WTC11 (cell line): ENCODE measurements around the gene LAMC1.

ENCODE experiments used
- FOXP1 ChIP-seq: sonication (generic); formaldehyde crosslinking; IDR thresholded peaks from 2 replicates; pipeline ENCODE4 v1.8.0; 2022; ENCODE audit warnings: missing genetic modification reagents, mild to moderate bottlenecking, moderate library complexity, borderline replicate concordance
- IRF2 ChIP-seq: sonication (generic); formaldehyde crosslinking; IDR thresholded peaks from 2 replicates; pipeline ENCODE4 v1.8.0; 2022; ENCODE audit warnings: low read depth, missing genetic modification reagents, borderline replicate concordance
- NFE2L1 ChIP-seq: sonication (generic); formaldehyde crosslinking; IDR thresholded peaks from 2 replicates; pipeline ENCODE4 v1.8.1; 2023; ENCODE audit warnings: missing genetic modification reagents
- RELA ChIP-seq: sonication (generic); formaldehyde crosslinking; IDR thresholded peaks from 2 replicates; pipeline ENCODE4 v1.8.1; 2022; ENCODE audit warnings: missing genetic modification reagents, mild to moderate bottlenecking, borderline replicate concordance
- SOX15 ChIP-seq: fragments of 250-450 bp; sonication (Bioruptor Pico); IDR thresholded peaks from 2 replicates; pipeline ENCODE4 v1.9.0; 2021; ENCODE audit warnings: mild to moderate bottlenecking
- TF ChIP-seq, protein P1 (sequence below): sonication (generic); formaldehyde crosslinking; conservative IDR thresholded peaks from 2 replicates; pipeline ENCODE4 v1.8.1; 2023; ENCODE audit warnings: mild to moderate bottlenecking, low read depth, missing genetic modification reagents, moderate library complexity
- TF ChIP-seq, protein P2 (sequence below): fragments of 200-600 bp; IDR thresholded peaks from 2 replicates; pipeline ENCODE4 v1.8.0; 2022; ENCODE audit warnings: antibody characterized with exemption
- TF ChIP-seq, protein P3 (sequence below): sonication (generic); formaldehyde crosslinking; IDR thresholded peaks from 2 replicates; pipeline ENCODE4 v1.8.1; 2023; ENCODE audit warnings: mild to moderate bottlenecking, missing genetic modification reagents
- TF ChIP-seq, protein P4 (sequence below): sonication (generic); formaldehyde crosslinking; IDR thresholded peaks from 2 replicates; pipeline ENCODE4 v1.8.0; 2023; ENCODE audit warnings: missing genetic modification reagents
- TF ChIP-seq, protein P5 (sequence below): sonication (generic); formaldehyde crosslinking; IDR thresholded peaks from 2 replicates; pipeline ENCODE4 v1.8.1; 2023; ENCODE audit warnings: mild to moderate bottlenecking, moderate library complexity, missing genetic modification reagents
- TF ChIP-seq, protein P6 (sequence below): sonication (generic); formaldehyde crosslinking; IDR thresholded peaks from 2 replicates; pipeline ENCODE4 v1.8.1; 2023; ENCODE audit warnings: mild to moderate bottlenecking, missing genetic modification reagents, moderate library complexity
- TF ChIP-seq, protein P7 (sequence below): sonication (generic); formaldehyde crosslinking; IDR thresholded peaks from 2 replicates; pipeline ENCODE4 v1.8.1; 2022; ENCODE audit warnings: mild to moderate bottlenecking, missing genetic modification reagents, moderate library complexity, borderline replicate concordance
- TF ChIP-seq, protein P8 (sequence below): sonication (generic); formaldehyde crosslinking; conservative IDR thresholded peaks from 2 replicates; pipeline ENCODE4 v1.8.1; 2022; ENCODE audit warnings: mild to moderate bottlenecking, missing genetic modification reagents
- TF ChIP-seq, protein P9 (sequence below): sonication (generic); formaldehyde crosslinking; IDR thresholded peaks from 2 replicates; pipeline ENCODE4 v1.8.0; 2022; ENCODE audit warnings: mild to moderate bottlenecking, missing genetic modification reagents

DNA sequence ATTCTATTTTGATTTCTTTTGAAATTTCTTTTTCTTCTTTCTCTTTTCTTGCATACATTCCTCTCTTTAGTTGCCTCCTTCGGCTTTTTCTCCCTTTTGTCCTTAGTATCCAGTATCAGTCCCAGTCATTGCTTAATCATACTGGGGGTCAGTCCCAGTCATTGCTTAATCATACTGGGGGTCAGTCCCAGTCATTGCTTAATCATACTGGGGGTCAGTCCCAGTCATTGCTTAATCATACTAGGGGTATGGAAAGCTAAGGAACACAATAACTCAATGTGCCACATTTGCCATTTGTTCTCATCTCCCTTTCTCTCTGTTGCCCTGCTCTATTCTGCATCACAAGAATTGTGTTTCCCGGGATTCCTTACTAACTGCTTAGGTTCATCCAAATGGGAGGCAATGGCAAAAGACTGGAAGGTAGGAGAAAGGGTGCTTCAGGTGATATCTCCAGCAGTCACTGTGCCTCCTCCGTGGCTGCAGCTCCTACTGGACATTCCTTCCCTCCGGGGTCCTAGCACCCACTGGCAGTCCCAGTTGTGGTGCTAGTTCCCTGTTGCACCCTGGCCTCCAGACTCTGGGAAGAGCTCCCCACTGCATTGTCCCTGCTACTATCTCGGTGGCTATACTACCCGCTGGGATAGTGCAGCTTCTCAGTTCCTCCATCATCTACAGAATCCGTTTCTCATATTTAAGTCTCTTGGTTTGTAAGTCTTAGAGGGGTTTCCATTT, 32.6 kb upstream of the LAMC1 start:
- no peak for TF ChIP-seq IRF2 (CRISPR knock-in tag)
- TF ChIP-seq, protein P1, sequence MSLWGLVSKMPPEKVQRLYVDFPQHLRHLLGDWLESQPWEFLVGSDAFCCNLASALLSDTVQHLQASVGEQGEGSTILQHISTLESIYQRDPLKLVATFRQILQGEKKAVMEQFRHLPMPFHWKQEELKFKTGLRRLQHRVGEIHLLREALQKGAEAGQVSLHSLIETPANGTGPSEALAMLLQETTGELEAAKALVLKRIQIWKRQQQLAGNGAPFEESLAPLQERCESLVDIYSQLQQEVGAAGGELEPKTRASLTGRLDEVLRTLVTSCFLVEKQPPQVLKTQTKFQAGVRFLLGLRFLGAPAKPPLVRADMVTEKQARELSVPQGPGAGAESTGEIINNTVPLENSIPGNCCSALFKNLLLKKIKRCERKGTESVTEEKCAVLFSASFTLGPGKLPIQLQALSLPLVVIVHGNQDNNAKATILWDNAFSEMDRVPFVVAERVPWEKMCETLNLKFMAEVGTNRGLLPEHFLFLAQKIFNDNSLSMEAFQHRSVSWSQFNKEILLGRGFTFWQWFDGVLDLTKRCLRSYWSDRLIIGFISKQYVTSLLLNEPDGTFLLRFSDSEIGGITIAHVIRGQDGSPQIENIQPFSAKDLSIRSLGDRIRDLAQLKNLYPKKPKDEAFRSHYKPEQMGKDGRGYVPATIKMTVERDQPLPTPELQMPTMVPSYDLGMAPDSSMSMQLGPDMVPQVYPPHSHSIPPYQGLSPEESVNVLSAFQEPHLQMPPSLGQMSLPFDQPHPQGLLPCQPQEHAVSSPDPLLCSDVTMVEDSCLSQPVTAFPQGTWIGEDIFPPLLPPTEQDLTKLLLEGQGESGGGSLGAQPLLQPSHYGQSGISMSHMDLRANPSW (CRISPR knock-in tag) = no peak
- TF ChIP-seq, protein P2, sequence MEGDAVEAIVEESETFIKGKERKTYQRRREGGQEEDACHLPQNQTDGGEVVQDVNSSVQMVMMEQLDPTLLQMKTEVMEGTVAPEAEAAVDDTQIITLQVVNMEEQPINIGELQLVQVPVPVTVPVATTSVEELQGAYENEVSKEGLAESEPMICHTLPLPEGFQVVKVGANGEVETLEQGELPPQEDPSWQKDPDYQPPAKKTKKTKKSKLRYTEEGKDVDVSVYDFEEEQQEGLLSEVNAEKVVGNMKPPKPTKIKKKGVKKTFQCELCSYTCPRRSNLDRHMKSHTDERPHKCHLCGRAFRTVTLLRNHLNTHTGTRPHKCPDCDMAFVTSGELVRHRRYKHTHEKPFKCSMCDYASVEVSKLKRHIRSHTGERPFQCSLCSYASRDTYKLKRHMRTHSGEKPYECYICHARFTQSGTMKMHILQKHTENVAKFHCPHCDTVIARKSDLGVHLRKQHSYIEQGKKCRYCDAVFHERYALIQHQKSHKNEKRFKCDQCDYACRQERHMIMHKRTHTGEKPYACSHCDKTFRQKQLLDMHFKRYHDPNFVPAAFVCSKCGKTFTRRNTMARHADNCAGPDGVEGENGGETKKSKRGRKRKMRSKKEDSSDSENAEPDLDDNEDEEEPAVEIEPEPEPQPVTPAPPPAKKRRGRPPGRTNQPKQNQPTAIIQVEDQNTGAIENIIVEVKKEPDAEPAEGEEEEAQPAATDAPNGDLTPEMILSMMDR = no peak
- TF ChIP-seq, protein P3, sequence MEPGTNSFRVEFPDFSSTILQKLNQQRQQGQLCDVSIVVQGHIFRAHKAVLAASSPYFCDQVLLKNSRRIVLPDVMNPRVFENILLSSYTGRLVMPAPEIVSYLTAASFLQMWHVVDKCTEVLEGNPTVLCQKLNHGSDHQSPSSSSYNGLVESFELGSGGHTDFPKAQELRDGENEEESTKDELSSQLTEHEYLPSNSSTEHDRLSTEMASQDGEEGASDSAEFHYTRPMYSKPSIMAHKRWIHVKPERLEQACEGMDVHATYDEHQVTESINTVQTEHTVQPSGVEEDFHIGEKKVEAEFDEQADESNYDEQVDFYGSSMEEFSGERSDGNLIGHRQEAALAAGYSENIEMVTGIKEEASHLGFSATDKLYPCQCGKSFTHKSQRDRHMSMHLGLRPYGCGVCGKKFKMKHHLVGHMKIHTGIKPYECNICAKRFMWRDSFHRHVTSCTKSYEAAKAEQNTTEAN (CRISPR knock-in tag) = no peak
- TF ChIP-seq, protein P4, sequence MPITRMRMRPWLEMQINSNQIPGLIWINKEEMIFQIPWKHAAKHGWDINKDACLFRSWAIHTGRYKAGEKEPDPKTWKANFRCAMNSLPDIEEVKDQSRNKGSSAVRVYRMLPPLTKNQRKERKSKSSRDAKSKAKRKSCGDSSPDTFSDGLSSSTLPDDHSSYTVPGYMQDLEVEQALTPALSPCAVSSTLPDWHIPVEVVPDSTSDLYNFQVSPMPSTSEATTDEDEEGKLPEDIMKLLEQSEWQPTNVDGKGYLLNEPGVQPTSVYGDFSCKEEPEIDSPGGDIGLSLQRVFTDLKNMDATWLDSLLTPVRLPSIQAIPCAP (CRISPR knock-in tag) = no peak
- TF ChIP-seq, protein P5, sequence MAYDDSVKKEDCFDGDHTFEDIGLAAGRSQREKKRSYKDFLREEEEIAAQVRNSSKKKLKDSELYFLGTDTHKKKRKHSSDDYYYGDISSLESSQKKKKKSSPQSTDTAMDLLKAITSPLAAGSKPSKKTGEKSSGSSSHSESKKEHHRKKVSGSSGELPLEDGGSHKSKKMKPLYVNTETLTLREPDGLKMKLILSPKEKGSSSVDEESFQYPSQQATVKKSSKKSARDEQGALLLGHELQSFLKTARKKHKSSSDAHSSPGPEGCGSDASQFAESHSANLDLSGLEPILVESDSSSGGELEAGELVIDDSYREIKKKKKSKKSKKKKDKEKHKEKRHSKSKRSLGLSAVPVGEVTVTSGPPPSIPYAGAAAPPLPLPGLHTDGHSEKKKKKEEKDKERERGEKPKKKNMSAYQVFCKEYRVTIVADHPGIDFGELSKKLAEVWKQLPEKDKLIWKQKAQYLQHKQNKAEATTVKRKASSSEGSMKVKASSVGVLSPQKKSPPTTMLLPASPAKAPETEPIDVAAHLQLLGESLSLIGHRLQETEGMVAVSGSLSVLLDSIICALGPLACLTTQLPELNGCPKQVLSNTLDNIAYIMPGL = no peak
- TF ChIP-seq, protein P6, sequence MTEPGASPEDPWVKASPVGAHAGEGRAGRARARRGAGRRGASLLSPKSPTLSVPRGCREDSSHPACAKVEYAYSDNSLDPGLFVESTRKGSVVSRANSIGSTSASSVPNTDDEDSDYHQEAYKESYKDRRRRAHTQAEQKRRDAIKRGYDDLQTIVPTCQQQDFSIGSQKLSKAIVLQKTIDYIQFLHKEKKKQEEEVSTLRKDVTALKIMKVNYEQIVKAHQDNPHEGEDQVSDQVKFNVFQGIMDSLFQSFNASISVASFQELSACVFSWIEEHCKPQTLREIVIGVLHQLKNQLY = no peak
- TF ChIP-seq, protein P7, sequence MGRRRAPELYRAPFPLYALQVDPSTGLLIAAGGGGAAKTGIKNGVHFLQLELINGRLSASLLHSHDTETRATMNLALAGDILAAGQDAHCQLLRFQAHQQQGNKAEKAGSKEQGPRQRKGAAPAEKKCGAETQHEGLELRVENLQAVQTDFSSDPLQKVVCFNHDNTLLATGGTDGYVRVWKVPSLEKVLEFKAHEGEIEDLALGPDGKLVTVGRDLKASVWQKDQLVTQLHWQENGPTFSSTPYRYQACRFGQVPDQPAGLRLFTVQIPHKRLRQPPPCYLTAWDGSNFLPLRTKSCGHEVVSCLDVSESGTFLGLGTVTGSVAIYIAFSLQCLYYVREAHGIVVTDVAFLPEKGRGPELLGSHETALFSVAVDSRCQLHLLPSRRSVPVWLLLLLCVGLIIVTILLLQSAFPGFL (CRISPR knock-in tag) = no peak
- TF ChIP-seq, protein P8, sequence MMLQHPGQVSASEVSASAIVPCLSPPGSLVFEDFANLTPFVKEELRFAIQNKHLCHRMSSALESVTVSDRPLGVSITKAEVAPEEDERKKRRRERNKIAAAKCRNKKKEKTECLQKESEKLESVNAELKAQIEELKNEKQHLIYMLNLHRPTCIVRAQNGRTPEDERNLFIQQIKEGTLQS (CRISPR knock-in tag) = no peak
- TF ChIP-seq, protein P9, sequence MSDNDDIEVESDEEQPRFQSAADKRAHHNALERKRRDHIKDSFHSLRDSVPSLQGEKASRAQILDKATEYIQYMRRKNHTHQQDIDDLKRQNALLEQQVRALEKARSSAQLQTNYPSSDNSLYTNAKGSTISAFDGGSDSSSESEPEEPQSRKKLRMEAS (CRISPR knock-in tag) = no peak
- no peak for TF ChIP-seq RELA (CRISPR knock-in tag)
- no peak for TF ChIP-seq SOX15 (CRISPR knock-in tag)
- no peak for TF ChIP-seq FOXP1 (CRISPR knock-in tag)
- TF ChIP-seq NFE2L1 (CRISPR knock-in tag) = no peak
